ENCODE measurements around the gene CSMD2.

The CSMD2 gene

DNA sequence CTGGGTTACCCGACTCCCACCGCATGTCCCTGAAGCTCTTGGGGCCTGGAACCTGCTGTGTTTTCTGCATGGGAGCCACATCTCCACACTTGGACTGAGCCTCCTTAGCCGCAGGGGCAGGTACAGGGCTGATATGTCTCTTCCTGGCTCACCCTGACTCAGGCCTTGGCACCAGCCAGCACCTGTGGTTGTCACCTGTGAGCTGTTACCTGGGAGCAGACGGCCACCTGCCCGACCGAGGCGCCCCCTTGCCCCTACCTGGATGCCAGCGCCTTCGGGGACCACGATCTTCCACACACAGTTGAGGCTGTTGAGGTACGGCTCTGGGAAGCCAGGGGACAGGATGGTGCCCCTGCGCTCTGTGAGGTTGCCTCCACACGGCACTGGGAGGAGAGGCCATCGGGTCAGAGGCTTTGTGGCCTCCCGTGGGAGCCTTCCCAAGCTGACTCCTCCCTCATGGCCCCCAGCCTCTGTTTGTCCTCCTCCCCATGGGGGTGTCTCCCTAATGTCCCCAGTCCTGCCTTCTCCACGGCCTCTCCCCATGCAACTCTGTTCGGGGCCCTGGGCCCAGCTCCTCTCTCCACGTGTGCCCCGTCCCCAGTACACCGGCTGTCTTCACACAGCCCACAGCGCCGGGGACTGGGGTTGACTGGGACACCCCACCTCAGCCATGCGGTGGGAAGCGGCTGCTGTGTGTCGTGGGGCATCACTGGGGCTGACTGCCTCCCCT is 540.6 kb downstream of the CSMD2 start:
- TF ChIP-seq, protein P1, sequence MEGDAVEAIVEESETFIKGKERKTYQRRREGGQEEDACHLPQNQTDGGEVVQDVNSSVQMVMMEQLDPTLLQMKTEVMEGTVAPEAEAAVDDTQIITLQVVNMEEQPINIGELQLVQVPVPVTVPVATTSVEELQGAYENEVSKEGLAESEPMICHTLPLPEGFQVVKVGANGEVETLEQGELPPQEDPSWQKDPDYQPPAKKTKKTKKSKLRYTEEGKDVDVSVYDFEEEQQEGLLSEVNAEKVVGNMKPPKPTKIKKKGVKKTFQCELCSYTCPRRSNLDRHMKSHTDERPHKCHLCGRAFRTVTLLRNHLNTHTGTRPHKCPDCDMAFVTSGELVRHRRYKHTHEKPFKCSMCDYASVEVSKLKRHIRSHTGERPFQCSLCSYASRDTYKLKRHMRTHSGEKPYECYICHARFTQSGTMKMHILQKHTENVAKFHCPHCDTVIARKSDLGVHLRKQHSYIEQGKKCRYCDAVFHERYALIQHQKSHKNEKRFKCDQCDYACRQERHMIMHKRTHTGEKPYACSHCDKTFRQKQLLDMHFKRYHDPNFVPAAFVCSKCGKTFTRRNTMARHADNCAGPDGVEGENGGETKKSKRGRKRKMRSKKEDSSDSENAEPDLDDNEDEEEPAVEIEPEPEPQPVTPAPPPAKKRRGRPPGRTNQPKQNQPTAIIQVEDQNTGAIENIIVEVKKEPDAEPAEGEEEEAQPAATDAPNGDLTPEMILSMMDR (IDR thresholded peaks at IDR 0.05; ENCODE audit: low read depth, low read length, missing control alignments) = no peak
- H3K4me3 ChIP-seq (ENCODE audit: low read depth, low read length) = no peak overlapping the region
- DNase-seq (ENCODE audit: low read depth) = no peak

GRCh38 chr1:33623811-33624210 is 541.2 kb downstream of the CSMD2 start:
- TF ChIP-seq, protein P1 (IDR thresholded peaks at IDR 0.05; ENCODE audit: low read depth, low read length, missing control alignments) = no peak
- H3K4me3 ChIP-seq (ENCODE audit: low read depth, low read length) = no peak overlapping the region
- DNase-seq (ENCODE audit: low read depth) = no peak

DNA sequence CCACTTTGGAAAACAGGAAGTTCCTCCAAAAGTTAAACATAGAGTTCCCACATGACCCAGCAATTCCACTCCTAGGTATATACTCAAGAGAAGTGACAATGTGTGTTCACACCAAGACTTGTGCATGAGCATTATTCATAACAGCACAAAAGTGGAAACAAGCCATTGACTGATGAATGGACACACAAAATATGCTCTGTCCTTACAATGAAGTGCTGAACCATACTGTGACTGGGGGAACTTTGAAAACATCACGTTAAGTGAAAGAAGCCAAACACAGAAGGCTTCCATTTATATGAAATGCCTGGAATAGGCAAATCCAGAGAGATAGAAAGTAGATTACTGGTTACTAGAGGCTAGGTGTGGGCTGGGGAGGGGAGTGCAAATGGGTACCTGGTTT is 542.3 kb downstream of the CSMD2 start:
- TF ChIP-seq, protein P1 (IDR thresholded peaks at IDR 0.05; ENCODE audit: low read depth, low read length, missing control alignments) = no peak
- DNase-seq (ENCODE audit: low read depth) = no peak

DNA sequence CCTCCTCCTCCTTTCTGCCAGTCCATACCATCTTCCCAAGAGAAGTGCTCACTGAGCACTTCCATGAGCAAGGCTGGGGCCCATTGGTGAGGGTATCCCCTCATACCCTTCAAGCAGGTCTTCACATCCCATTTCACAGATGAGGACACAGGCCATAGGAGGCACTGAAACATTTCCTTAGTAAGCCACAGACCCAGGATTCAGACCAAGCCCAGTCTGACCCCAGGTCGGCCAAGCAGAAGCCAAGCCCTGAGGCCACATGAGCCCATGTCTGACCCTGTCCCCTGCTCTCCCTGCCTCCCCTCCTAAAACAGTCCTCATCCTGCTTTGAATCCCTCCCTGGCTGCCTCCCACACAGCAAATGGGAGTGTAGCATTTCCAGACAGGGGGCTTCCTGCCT is 546.4 kb downstream of the CSMD2 start:
- TF ChIP-seq, protein P1 (IDR thresholded peaks at IDR 0.05; ENCODE audit: low read depth, low read length, missing control alignments) = no peak
- no peak for DNase-seq (ENCODE audit: low read depth)
- no peak overlapping the region for H3K4me3 ChIP-seq (ENCODE audit: low read depth, low read length)

More for the DNA sequence above, 542.3 kb downstream of the CSMD2 start:
- no peak overlapping the region for H3K4me3 ChIP-seq (ENCODE audit: low read depth, low read length)

GRCh38 chr1:33617451-33617850 is 547.6 kb downstream of the CSMD2 start:
- H3K4me3 ChIP-seq (ENCODE audit: low read depth, low read length) = no peak overlapping the region

GRCh38 chr1:33616780-33617179 is 548.2 kb downstream of the CSMD2 start:
- no peak for DNase-seq (ENCODE audit: low read depth)
- TF ChIP-seq, protein P1 (IDR thresholded peaks at IDR 0.05; ENCODE audit: low read depth, low read length, missing control alignments) = no peak
- no peak overlapping the region for H3K4me3 ChIP-seq (ENCODE audit: low read depth, low read length)

More at GRCh38 chr1:33617451-33617850, 547.6 kb downstream of the CSMD2 start:
- TF ChIP-seq, protein P1 (IDR thresholded peaks at IDR 0.05; ENCODE audit: low read depth, low read length, missing control alignments) = no peak
- DNase-seq (ENCODE audit: low read depth) = no peak

- H3K4me3 ChIP-seq (ENCODE audit: low read depth, low read length) = no peak overlapping the region
- DNase-seq (ENCODE audit: low read depth) = no peak
- TF ChIP-seq, protein P1 (IDR thresholded peaks at IDR 0.05; ENCODE audit: low read depth, low read length, missing control alignments) = no peak
These were observed 549.5 kb downstream of the CSMD2 start for GRCh38 chr1:33615546-33615945.
